NK-92 (cell line): ENCODE data around the gene HS6ST2.

Experiments used
- DNase-seq: peaks from one replicate; lab custom pipeline; 2025; ENCODE audit not compliant: unreplicated experiment; lab: John Stamatoyannopoulos, UW

The HS6ST2 gene

GRCh38 chrX:132745593-132745992 is 212.8 kb downstream of the HS6ST2 start:
- no peak for DNase-seq

DNA sequence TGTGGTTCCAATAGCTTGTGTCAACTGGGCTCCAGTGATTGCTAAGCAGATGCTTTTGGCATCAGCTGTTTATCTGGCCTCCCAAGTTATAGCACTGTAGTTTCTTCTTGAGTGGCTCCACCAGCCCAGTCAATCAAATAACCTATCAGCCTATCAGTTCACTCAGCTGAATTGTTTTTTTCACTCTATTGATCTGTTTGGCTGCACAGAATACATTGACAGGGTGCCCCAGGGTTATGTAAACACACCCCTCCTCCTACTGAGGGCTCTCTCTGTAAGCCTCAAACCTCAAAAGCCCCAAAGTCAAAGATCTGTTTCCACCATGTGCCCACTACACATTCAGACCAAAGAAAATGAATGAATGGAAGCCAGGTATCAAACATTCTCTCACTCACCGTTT is 214.0 kb downstream of the HS6ST2 start:
- no peak for DNase-seq

DNA sequence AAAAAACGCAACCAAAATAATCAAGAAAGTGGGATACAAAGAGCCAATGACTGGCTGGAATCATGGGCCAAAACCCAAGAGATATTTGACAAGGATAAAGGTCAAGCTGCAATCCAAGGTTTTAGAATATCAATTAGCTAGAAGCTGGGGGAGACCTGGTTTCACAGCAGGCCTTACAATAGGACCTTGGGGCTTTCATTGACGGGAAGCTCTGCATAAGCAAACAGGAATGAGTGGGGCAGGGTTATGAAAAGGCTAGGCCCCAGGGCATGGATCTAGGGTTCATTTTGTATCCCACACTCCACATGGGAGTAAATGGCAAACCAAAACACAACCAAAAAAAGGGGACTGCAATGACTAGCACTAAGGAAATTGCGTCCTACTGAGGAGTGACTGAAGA is 215.3 kb downstream of the HS6ST2 start:
- DNase-seq: no peak

DNA sequence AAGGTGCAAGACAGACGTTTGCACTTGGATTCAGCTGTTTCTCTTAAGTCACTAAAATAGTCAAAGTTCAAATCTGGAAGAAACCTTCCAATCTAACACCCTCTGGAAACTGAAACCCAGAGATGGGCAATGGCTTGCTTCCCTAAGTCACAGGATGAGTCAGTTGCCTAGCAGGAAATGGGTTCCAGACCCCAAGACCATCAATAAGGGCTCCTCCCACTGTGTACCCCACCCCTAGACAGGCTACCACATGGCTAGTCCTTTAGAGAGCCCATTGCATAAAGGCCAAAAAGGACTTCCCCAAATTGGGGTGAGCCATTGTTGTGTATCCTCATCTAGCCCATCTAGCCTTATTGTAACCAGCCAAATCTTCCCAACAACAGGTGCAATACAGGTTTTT is 216.2 kb downstream of the HS6ST2 start:
- no peak for DNase-seq

- no peak for DNase-seq
Measured at GRCh38 chrX:132741689-132742088, 216.7 kb downstream of the HS6ST2 start.

DNA sequence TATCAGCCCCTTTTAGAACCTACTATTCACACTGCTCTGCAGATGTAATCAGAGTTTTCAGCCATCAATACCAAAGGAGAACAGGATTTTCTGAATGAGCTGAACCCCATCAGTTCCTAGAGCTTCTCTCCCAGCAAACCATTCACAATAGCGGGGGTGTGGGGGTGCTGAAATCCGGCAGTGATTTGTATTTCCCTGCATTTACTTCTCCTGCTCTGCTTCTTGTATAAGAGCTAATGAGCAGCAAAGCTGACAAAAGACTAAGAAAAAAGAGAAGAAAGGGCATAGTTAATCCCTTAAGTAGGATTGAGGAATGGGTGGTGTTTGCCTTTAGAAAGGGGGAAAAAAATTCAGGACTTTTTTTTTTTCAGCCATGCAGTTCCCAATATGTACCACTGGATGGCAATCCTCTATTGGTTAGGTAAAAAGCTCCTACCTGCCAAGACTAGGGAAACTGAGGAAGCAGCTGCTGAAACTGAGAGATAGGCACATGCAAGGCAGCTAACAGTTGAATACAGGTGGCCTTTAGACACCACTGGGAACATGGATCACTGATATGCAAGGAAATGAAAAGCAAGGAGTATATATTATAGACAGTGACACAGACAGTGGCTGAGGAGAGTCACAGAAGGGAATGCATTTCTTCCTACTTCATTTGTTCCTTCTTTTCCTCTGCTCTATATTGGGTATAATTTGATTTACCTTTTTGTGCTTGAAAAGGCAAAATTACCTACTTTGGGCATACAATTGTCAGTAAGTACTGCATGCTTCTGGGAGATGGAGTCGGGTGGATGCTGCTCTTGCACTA is 217.9 kb downstream of the HS6ST2 start:
- no peak for DNase-seq

DNA sequence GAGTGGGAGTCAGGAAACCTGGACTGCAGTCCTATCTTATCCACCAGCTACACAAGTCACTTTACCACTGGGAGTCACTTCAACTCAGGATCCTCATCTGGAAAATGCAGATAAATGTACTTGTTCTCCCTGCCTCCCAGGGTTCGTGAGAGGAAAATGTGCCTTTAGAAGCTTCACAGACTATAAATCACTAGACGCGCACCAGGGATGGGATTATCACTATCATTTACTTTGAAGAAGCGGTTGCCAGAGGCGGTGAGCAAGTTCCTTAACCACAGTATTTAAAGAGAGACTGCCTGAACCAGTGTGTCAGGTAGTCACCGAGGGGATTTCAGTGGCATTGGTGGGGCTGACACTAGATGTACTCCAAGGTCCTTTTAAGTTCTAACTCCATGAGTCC is 219.5 kb downstream of the HS6ST2 start:
- no peak for DNase-seq

DNA sequence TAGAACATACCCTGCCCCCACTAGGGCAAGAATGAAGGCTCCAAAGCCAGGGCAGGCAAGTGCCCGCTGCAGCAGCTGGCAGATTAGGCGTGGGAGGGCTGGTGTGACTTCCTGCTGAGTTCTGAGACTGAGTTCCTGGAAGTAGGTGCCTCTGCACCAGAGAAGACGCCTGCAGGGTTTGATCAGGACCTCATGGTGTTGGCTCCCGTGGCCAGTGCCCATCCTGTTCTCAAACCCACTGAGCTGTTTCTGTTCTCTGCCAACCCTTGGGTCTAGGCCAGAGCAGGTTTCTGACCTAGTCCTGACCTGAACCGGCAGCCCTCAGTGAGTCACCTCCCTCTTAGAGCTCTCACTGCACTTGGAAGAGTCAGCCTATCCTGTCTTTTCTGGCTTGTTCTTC is 220.7 kb downstream of the HS6ST2 start:
- DNase-seq: no peak

DNA sequence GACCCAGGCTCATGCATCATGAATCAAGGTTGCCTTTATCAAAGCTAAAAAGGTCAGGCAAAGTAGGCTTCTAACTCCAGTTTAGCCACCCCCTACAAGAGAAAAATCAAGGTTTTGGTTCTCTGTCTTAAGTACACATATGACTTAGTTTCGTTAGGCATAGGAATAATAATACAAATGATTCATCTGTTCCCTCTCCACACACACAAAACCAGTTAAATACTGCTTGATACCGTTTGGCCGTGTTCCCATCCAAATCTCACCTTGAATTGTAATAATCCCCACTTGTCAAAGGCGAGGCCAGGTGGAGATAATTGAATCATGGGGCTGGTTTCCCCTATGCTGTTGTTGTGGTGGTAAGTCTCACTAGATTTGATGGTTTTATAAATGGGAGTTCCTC is 226.2 kb downstream of the HS6ST2 start:
- DNase-seq: no peak

DNA sequence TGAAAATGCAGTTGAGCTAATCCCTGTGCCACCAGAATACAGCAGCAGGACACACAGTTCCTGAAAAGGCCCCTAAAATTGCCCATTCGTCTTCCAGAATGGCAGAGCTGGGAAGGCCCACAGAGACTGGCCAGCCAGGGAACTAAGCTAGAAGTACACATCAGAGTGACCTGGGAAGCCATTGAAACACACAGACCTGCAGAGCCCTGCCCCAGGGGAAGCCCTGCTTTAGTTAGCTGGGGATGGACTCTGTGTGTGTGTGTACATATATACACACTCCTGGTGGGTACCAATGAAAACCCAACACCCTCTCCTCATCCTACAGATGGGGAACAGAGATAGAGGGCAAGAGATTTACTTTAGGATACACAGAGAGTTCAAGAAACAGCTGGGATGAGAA is 227.7 kb downstream of the HS6ST2 start:
- DNase-seq: no peak

DNA sequence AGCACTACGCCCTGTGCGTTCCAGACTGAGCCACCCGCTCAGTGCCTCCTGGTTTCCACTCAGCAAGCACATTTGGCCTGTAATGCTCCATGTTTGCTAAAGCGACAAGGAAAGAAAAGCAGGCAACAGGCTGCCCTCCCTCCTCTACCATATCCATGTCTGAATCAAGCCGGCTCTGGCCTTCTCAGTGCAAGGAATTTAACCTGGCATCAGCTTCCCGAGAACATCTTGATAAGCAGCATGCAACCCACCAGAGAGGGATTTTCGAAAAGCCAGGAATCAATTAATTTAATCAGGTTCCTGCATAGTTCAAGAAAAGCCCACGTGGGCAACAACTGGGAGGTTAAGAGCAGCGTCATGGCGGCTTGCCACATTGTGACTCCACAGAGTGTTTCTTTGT is 228.2 kb downstream of the HS6ST2 start:
- DNase-seq: no peak

- no peak for DNase-seq
Measured at GRCh38 chrX:132728296-132728695, 230.1 kb downstream of the HS6ST2 start.

DNA sequence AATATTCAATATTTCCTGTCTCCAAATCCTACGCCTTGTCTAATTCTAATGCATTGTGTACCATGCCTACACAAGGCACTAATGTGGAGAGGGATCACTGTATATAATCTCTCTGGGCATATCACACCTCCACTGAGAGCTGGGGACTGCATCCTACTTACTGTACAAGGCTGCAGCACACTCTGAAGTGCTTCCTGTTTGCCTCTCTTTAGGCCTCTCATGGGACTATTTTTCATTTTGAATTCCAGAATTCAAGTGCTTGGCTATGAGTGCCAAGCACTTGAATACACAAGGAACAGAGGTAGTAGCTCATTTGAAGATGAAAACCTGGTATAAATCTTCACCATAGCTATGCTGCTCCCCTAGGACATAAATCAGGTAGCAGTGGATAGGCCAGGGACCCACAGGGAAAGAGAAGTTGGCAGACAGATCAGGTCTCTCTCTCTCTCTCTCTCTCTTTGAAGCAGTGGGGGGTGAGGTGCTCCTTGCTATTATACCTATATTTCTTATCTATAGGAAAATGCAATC is 239.9 kb downstream of the HS6ST2 start:
- DNase-seq: no peak

DNA sequence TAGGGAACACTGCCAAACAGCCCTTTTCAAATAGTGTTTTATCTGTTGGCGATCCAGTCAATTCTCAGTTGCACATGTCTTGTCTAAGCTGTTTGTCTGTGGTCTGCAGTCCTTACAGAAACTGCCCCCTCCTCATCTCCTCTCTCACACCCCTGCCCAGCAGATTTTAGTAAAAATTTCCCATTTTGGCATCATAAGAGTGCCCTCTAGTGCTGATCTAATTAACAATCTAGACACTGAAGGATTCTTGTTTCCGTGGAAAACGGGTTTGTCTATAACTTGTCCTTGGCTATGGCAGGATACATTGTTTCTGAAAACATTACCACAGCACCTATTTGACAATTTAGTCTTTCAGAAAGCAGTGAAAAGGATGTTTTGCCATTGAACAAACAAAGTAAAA is 242.4 kb downstream of the HS6ST2 start:
- no peak for DNase-seq

DNA sequence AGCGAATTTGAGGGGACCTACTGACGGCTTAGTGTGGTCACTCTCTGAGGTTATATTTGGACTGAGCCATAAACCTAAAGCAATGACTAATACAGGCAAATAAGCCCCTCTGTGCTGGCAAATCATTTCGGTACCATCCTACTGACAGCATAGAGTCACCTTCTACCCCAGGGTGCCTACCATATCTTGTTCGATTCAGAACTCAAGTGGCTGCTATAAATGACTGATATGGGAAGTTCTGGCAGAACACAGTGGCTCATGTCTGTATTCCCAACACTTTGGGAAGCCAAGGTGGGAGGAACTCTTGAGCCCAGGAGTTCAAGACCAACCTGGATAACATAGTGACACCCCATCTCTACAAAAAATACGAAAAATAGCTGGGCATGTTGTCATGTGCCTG is 243.5 kb downstream of the HS6ST2 start:
- no peak for DNase-seq

GRCh38 chrX:132712350-132712749 is 246.1 kb downstream of the HS6ST2 start:
- no peak for DNase-seq

- no peak for DNase-seq
Measured at GRCh38 chrX:132710656-132711155, 247.7 kb downstream of the HS6ST2 start.

- DNase-seq: no peak
Measured at GRCh38 chrX:132708529-132708928, 249.9 kb downstream of the HS6ST2 start.

- no peak for DNase-seq
Measured at GRCh38 chrX:132704769-132705168, 253.7 kb downstream of the HS6ST2 start.

- DNase-seq: no peak
Measured at GRCh38 chrX:132694382-132694781, 264.0 kb downstream of the HS6ST2 start.

DNA sequence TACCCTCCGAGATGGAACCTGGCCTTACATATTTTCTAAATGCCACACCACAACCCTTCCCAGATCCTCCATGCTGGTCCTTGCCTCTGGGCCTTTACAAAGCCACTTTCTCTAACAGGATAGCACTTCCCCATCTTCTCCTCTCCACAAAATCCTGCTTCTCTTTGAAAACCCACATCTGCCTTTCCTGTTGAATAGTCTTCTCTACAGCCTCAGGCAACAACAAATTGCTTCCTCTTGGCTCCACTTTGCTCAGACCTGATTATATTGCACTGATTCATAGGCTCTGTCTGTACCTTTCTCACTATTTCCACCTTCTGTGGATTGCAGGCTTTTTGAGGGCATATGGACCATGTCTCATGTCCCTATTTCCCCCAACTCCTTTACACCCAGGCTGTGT is 265.9 kb downstream of the HS6ST2 start:
- DNase-seq: no peak

DNA sequence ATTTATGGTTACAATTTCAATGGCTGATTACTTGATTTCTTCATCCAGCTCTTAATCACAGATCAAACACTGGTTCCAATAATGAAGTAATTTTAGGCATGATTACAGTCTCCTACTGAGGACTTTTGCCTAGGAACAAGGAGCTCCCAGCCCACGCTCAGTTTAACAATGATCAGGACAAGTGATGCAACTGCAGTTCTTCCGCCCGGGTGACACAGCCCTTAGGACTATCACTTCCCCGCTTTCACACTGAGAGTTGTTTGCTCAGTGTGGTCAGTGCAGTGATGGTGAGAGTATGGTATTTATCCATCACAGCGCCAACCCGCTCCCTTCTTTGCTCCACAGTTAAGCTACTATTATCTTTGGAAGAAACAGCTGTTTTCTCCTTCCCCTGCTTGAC is 266.4 kb downstream of the HS6ST2 start:
- DNase-seq: no peak
